T-cell (primary cell): ENCODE data around the gene CCDC70. TPM values are rescaled to one million over a fixed set of nuclear protein-coding genes. Genes with fewer than 3 reads are reported as not detected.
A peak's percentile ranks its signal among the peaks of the same experiment; 100 is the strongest.

Experiments
- ATAC-seq, 4 experiments: fragments of 200-7000 bp in 3 of 4; fragments of 150-1000 bp in 1 of 4; cut with Tn5 transposase; replicated peaks in 1 of 4; 1 replicate in 3 of 4; 2 replicates in 1 of 4; pipeline ENCODE4 v1.10.0; 2021; ENCODE audit warnings: moderate library complexity in 3 of 4, mild to moderate bottlenecking in 2 of 4, moderate number of reproducible peaks in 1 of 4
- CTCF ChIA-PET, 2 donors: fragments of 300-600 bp; sonication (Branson Sonifier 250); formaldehyde crosslinking; loops; one replicate each; lab custom pipeline; 2022; ENCODE audit warnings: antibody characterized with exemption in 2 of 2; lab: Charles Lee
- POLR2A ChIA-PET, 2 donors: fragments of 300-600 bp; sonication (Branson Sonifier 250); formaldehyde crosslinking; loops; one replicate each; lab custom pipeline; 2022; ENCODE audit warnings: antibody characterized with exemption in 2 of 2; lab: Charles Lee
- DNase-seq, 35 experiments: peaks; one replicate each; pipeline versions ENCODE4 v3.0.0 to v3.0.0-alpha.2; 2013 to 2023
- H3K27ac ChIP-seq: one replicate; pipeline ENCODE4 v1.5.1; 2013; ENCODE audit warnings: low read length
- H3K27me3 ChIP-seq, 2 experiments: replicated peaks in 1 of 2; 1 replicate in 1 of 2; 2 replicates in 1 of 2; pipeline versions ENCODE4 v1.6.1 to v1.7.0; 2013; ENCODE audit warnings: low read length in 1 of 2, mixed read lengths in 1 of 2; ENCODE audit not compliant: control insufficient read depth in 2 of 2, insufficient read depth in 2 of 2; ENCODE audit errors: extremely low read depth in 1 of 2
- H3K36me3 ChIP-seq, 2 donors: 1 replicate in 1 of 2; 2 replicates in 1 of 2; pipeline versions ENCODE4 v1.6.1 to v1.7.0; 2013; ENCODE audit warnings: low read length in 1 of 2; ENCODE audit not compliant: control insufficient read depth in 2 of 2, insufficient read depth in 1 of 2; ENCODE audit errors: extremely low read depth in 1 of 2
- H3K4me1 ChIP-seq, 2 experiments: 1 replicate in 1 of 2; 2 replicates in 1 of 2; pipeline versions ENCODE4 v1.6.1 to v1.7.0; 2013; ENCODE audit warnings: low read length in 2 of 2, mixed read lengths in 1 of 2; ENCODE audit not compliant: insufficient read depth in 2 of 2, control insufficient read depth in 1 of 2; ENCODE audit errors: extremely low read depth in 1 of 2
- H3K4me3 ChIP-seq, 2 donors: 1 replicate in 1 of 2; 2 replicates in 1 of 2; pipeline versions ENCODE4 v1.5.1 to v1.7.0; 2013; ENCODE audit warnings: mild to moderate bottlenecking in 2 of 2, low read length in 1 of 2, moderate library complexity in 1 of 2; ENCODE audit not compliant: control insufficient read depth in 1 of 2; ENCODE audit errors: extremely low read depth in 1 of 2
- H3K9me3 ChIP-seq: 2 replicates; pipeline ENCODE4 v1.7.0; 2013
- H3K27ac Mint-ChIP-seq, 2 donors: one replicate each; pipeline ENCODE4 v1.8.0; 2020 to 2021; ENCODE audit warnings: mild to moderate bottlenecking in 2 of 2, mixed read lengths in 2 of 2
- H3K27me3 Mint-ChIP-seq, 2 donors: one replicate each; pipeline ENCODE4 v1.8.0; 2021 to 2022; ENCODE audit warnings: mixed read lengths in 2 of 2
- H3K36me3 Mint-ChIP-seq: one replicate; pipeline ENCODE4 v1.8.0; 2021; ENCODE audit warnings: mixed read lengths
- H3K4me1 Mint-ChIP-seq, 3 donors: one replicate each; pipeline ENCODE4 v1.8.0; 2020 to 2022; ENCODE audit warnings: mixed read lengths in 3 of 3, mild to moderate bottlenecking in 1 of 3
- H3K4me3 Mint-ChIP-seq, 3 donors: one replicate each; pipeline ENCODE4 v1.8.0; 2020 to 2022; ENCODE audit warnings: mild to moderate bottlenecking in 3 of 3, mixed read lengths in 3 of 3, moderate library complexity in 3 of 3
- H3K9me3 Mint-ChIP-seq, 3 donors: one replicate each; pipeline ENCODE4 v1.8.0; 2020 to 2022; ENCODE audit warnings: mixed read lengths in 3 of 3
- WGBS: methylation state at CpG from one replicate; pipeline ENCODE4 v1.1.5; 2013; ENCODE audit warnings: missing lambda C conversion rate; ENCODE audit not compliant: insufficient coverage; 5-methylcytosine and 5-hydroxymethylcytosine counted together
- total RNA-seq, 35 experiments: library from RNA in 6 of 35; stranded (reverse) in 6 of 35; fragments of 120-200 nt in 1 of 35; gene quantifications; one replicate each; pipeline versions ENCODE4 v1.2.1 to v1.2.4 and lab custom pipeline; 2013 to 2026

Gene CCDC70
- total RNA-seq, 5 donors from 2014 or later (not counting 1 experiment from before 2014, with no cell fraction given), result not detected

- Histone ChIP-seq H3K27ac (peak overlapping the region; percentile 84), H3K27me3 (no peaks in the 10 kb centered on the region), H3K36me3 (no peaks in the 10 kb centered on the region), H3K4me1 (peaks cover 64 to 81% of the 10 kb centered on the region in 2 experiments), H3K9me3 (no peaks in the 10 kb centered on the region), H3K4me3 (peak overlapping the region; percentile 64 to 90)
- H3K4me3 Mint-ChIP-seq, result peak overlapping the region; percentile 84 to 91 (median 91)
- H3K4me1 Mint-ChIP-seq, result peaks cover 86 to 97% (median 92%) of the 10 kb centered on the region in 3 donors
- ATAC-seq (peak; percentile 71 to 73 (median 73)), DNase-seq (peak in 7 of 35 experiments; percentile 32 to 70 (median 39))
- H3K27ac Mint-ChIP-seq, result peak overlapping the region; percentile 94 to 96
- H3K27me3 Mint-ChIP-seq, result no peaks in the 10 kb centered on the region
- CTCF ChIA-PET, result interaction anchor here (1.1 to 5.2 kb wide), 4 partner anchors 9 to 25 kb away, joined by 3 to 59 read pairs (median 24); no protein-coding TSS in a partner anchor
- POLR2A ChIA-PET, result interaction anchor here (1.0 to 1.7 kb wide), 4 partner anchors 9 to 372 kb away, joined by 3 to 13 read pairs (median 5); partner anchors contain the start of gene INTS6 (in 1 of the 2)
- no CpG with 5 or more reads among the region's 2 CpGs for WGBS
- H3K36me3 Mint-ChIP-seq, result no peaks in the 10 kb centered on the region
- no peaks in the 10 kb centered on the region for H3K9me3 Mint-ChIP-seq
Measured at GRCh38 chr13:51825165-51825592, 36.6 kb upstream of the CCDC70 start.

DNA sequence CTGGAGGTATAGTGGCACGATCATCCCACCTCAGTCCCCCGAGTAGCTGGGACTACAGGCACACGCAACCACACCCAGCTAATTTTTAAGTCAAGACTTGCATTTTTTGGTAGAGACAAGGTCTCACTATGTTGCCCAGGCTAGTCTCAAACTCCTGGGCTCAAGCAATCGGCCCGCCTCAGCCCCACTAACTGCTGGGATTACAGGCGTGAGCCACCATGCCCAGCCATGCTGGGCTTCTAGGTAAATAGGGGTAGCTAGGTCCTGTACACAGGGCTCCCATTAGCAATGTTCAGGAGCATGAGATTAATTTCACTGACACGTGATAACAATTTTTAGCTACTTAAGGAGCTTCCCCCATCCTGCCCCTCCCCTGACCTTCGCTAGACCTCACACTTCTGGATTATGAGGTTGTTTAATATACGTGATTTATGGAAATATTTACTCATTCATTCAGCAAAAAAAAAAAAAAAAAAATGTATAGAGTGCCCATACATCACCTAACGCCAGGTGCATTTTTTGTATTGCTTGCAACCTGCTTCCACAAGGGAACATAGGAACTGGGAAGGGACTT lies 36.0 kb upstream of the CCDC70 start:
- no CpG with 5 or more reads among the region's 10 CpGs for WGBS
- DNase-seq, result peak in 1 of 35 experiments; percentile 31
- Mint-ChIP-seq H3K27me3 (no peaks in the 10 kb centered on the region), H3K4me3 (peak overlapping the region; percentile 84 to 91 (median 91)), H3K9me3 (no peaks in the 10 kb centered on the region), H3K36me3 (no peaks in the 10 kb centered on the region), H3K4me1 (peaks cover 85 to 95% (median 89%) of the 10 kb centered on the region in 3 donors), H3K27ac (peak overlapping the region; percentile 94 to 96)
- H3K4me1 ChIP-seq, result peaks cover 59 to 77% of the 10 kb centered on the region in 2 experiments
- ATAC-seq, result no peak
- no peaks in the 10 kb centered on the region for H3K36me3 ChIP-seq
- H3K9me3 ChIP-seq, result no peaks in the 10 kb centered on the region
- H3K27ac ChIP-seq, result peak overlapping the region; percentile 84
- peak overlapping the region; percentile 64 to 90 for H3K4me3 ChIP-seq
- H3K27me3 ChIP-seq, result no peaks in the 10 kb centered on the region
- CTCF ChIA-PET, result interaction anchor here (0.7 to 5.2 kb wide), 7 partner anchors 9 to 334 kb away, joined by 3 to 59 read pairs (median 6); partner anchors contain the start of gene NEK3 (in 1 of the 2)
- POLR2A ChIA-PET, result interaction anchor here (1.0 to 1.7 kb wide), 4 partner anchors 10 to 373 kb away, joined by 3 to 13 read pairs (median 5); partner anchors contain the start of gene INTS6 (in 1 of the 2)

DNA sequence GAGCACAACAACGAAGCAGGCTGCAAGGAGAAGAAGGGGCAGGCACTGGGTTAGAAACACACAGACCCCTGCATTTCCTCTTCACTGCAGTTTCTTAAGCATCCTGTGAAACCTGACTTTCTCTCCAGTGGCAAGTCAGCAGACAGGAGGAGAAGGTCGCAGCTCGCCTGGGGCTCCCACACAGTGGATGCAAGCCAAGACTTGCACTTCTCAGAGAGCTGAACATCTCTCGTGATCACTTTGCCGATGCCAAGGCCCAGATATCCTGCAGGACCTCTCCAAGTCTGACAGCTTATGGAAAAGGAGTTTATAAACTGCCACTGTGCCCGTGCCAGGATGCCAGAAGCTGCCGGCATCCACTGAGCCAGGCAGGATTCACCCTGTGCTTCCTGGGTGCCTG lies 35.2 kb upstream of the CCDC70 start:
- no peaks in the 10 kb centered on the region for H3K27me3 ChIP-seq
- peaks cover 51 to 70% of the 10 kb centered on the region in 2 experiments for H3K4me1 ChIP-seq
- POLR2A ChIA-PET, result no interaction called here
- H3K4me3 Mint-ChIP-seq, result peak overlapping the region; percentile 84 to 91 (median 91)
- no peaks in the 10 kb centered on the region for H3K27me3 Mint-ChIP-seq
- peak overlapping the region; percentile 84 for H3K27ac ChIP-seq
- CTCF ChIA-PET, result interaction anchor here (0.6 to 5.2 kb wide), 6 partner anchors 11 to 388 kb away, joined by 3 to 59 read pairs (median 3); partner anchors contain the start of gene NEK3 (in 1 of the 2)
- no peaks in the 10 kb centered on the region for H3K36me3 ChIP-seq
- H3K9me3 Mint-ChIP-seq, result no peaks in the 10 kb centered on the region
- peak overlapping the region; percentile 8 to 15 for H3K4me3 ChIP-seq
- ATAC-seq (no peak), DNase-seq (peak in 2 of 35 experiments; percentile 34 to 42)
- WGBS, result 43% methylated on average over 6 of the region's 7 CpGs
- no peaks in the 10 kb centered on the region for H3K36me3 Mint-ChIP-seq
- H3K9me3 ChIP-seq, result no peaks in the 10 kb centered on the region
- H3K27ac Mint-ChIP-seq, result peak overlapping the region; percentile 94 to 96
- H3K4me1 Mint-ChIP-seq, result peaks cover 82 to 89% (median 83%) of the 10 kb centered on the region in 3 donors

DNA sequence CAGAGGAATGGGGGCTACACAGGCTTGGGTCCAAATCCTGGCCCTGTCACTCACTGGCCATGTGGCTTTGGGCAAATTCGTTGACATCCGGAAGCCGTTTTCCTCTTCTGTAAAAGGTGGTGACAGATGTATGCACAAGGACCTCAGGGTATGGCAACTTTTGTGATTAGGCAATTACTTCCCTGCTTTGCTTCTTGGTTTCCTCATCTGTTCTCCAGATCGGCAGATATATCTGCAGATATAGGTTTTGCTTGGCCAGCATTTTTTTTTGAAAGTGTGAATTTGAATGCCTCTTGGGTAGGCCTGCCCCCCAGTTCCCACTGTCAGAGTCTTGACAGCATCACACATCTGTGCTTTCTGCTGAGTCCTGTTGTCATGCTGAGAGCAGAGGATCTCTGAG lies 34.5 kb upstream of the CCDC70 start:
- ChIA-PET POLR2A (no interaction called here), CTCF (interaction anchor here (0.6 to 5.2 kb wide), 5 partner anchors 12 to 187 kb away, joined by 3 to 59 read pairs (median 4); no protein-coding TSS in a partner anchor)
- peak overlapping the region; percentile 25 to 91 (median 91) for H3K4me3 Mint-ChIP-seq
- no peaks in the 10 kb centered on the region for H3K27me3 ChIP-seq
- no peaks in the 10 kb centered on the region for H3K27me3 Mint-ChIP-seq
- H3K27ac Mint-ChIP-seq, result peak overlapping the region; percentile 94 to 96
- no peaks in the 10 kb centered on the region for H3K36me3 ChIP-seq
- H3K4me1 ChIP-seq, result peaks cover 49 to 68% of the 10 kb centered on the region in 2 experiments
- H3K9me3 ChIP-seq, result no peaks in the 10 kb centered on the region
- ATAC-seq (no peak), DNase-seq (no peak)
- H3K4me1 Mint-ChIP-seq, result peaks cover 83 to 88% (median 84%) of the 10 kb centered on the region in 3 donors
- WGBS, result 57% methylated on average over 1 of the region's 4 CpGs
- H3K36me3 Mint-ChIP-seq, result no peaks in the 10 kb centered on the region
- H3K9me3 Mint-ChIP-seq, result no peaks in the 10 kb centered on the region
- peak overlapping the region; percentile 84 for H3K27ac ChIP-seq
- H3K4me3 ChIP-seq, result no peak overlapping the region

DNA sequence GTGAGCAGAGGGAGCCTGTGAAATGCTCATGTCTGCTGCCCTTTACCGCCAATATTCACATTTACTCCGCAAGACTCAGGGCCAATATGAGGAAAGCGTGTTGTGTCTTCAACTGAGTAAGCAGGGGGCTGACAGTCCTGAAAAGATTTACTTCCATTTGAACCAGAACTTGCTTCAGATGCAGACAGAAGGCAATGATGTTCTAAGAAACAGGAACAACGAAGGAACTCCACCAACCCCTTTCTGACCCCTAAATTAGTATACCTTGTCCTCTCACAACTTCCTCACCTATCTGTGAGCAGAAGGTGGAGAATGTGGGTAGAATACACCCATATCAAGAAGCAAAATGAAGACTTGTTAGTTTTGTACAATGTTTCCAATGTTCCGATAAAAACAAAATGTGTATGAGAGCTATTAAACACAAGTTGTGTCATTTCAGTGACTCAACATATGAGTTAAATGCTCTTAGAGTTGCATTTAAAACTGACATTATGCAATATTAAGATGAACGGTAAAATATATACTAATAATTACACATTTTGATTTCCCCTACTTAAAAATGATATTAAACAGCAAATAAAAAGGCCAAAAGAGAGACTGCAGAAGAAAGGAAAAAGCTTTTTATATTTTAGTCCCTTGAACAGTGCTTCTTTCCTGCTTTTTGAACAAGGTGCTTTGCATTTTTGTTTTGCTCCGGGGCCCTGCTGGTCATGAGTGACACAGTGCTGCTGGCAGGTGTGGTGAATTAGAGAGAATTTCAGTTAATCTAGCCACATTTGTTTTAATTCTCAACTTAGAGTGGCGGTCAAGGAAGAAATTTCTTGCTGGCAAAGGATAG lies 32.8 kb upstream of the CCDC70 start:
- CTCF ChIA-PET, result interaction anchor here (0.6 to 5.2 kb wide), 8 partner anchors 13 to 394 kb away, joined by 3 to 59 read pairs (median 4); no protein-coding TSS in a partner anchor
- Histone ChIP-seq H3K4me1 (peaks cover 43 to 63% of the 10 kb centered on the region in 2 experiments), H3K27me3 (no peaks in the 10 kb centered on the region), H3K27ac (no peak overlapping the region), H3K9me3 (no peaks in the 10 kb centered on the region), H3K36me3 (no peaks in the 10 kb centered on the region), H3K4me3 (no peak overlapping the region)
- H3K36me3 Mint-ChIP-seq, result no peaks in the 10 kb centered on the region
- peak overlapping the region; percentile 94 to 96 for H3K27ac Mint-ChIP-seq
- no peak for ATAC-seq
- peak overlapping the region in 1 of 3 donors; percentile 91 for H3K4me3 Mint-ChIP-seq
- 100% methylated on average over 1 of the region's 8 CpGs for WGBS
- peaks cover 73 to 82% (median 76%) of the 10 kb centered on the region in 3 donors for H3K4me1 Mint-ChIP-seq
- H3K27me3 Mint-ChIP-seq, result no peaks in the 10 kb centered on the region
- POLR2A ChIA-PET, result interaction anchor here (0.7 to 1.0 kb wide), 2 partner anchors 9 to 13 kb away, joined by 3 read pairs; no protein-coding TSS in a partner anchor
- no peak for DNase-seq
- H3K9me3 Mint-ChIP-seq, result no peaks in the 10 kb centered on the region
